Tongue (tissue), 2 donors: ENCODE data around the gene MPZL1. TPM values are rescaled to one million over a fixed set of nuclear protein-coding genes. Genes with fewer than 3 reads are reported as not detected.

Experiments
- DNase-seq: peaks from one replicate; pipeline ENCODE4 v3.0.0-alpha.2; 2015
- total RNA-seq: library from RNA; depleted of rRNA; stranded (reverse); fragments of >200 nt; gene quantifications from one replicate; pipeline ENCODE4 v1.2.3, GENCODE V29; 2014

The MPZL1 gene
- 99.8 TPM for total RNA-seq

DNA sequence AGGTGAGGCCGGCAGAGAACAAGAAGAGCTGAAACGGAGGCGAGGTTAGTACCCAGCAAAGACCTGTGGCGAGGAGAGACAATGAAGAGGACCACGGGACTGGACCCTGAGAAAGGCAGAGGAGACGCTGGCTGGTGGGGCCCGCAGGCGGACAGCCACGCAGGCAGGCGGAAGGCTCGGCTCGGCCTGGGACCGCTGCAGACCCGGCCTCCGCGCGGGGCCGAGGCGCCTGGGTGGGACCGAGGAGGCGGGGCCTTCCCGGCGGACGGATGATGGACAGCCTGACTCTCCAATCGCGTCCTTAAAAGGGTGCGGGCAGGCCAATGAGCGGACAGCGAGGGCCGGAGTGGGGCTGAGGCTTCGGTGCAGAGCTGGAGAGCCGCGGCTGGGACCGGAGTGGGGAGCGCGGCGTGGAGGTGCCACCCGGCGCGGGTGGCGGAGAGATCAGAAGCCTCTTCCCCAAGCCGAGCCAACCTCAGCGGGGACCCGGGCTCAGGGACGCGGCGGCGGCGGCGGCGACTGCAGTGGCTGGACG, at the start of gene MPZL1:
Gene MPZL1, plus strand, starts transcription at position 366 of the 535 bp plus-strand sequence. CDS start 170 bp downstream, outside the sequence.
- DNase-seq = peak; percentile 98

DNA sequence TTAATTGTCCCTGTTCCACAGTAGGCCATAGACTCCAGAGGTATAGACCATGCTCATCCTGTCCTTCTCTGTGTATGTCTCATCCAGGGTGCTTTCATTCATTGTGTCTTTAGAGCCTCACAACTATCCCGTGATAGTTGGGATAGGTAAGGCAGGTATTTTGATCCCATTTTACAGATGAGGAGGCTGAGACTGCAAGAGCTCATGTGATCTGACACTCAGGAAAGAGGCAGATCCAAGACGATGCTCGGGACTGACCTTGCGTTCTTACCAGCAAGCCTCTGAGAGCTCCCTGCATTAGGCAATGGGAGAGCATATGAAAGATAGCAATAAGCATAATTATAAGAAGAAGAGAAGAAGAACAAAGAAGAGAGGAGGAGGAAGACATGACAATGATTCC, 49.0 kb upstream of the MPZL1 start:
- no peak for DNase-seq

DNA sequence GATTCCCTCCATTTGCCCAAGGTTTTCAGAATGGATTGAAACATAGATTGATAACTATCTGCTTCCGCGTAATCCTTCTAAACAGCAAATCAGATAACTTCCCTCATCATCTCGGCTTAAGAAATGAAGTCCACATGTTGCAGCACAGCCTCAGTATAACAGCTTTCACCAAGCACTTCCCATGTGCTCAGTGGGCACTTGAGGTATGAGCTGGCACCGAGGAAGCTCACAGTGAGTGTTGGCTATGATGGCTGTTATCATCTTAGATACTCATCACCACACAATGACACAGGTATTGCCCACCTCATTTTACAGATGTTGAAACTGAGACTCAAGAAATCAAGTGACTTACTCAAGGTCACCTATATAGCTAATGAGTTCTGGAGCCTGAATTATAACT, 48.5 kb upstream of the MPZL1 start:
- DNase-seq = no peak

DNA sequence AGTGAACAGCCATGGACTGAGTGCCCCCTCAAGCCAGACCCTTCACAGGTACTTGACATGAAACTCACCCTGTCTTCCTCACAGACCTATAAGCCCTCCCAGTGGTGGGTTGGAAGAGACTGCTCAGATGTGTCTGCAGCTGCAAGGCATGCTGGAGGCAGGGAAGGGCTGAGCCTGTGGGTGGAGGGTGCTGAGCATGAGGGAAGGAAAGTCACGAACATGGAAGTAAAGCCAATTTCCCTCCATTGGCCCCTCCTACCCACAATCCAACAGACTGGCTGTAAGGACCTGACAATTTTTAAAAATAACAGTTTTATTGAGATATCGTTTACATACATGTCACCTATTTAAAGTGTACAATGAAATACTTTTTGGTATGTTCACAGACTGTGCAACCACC, 47.6 kb upstream of the MPZL1 start:
- no peak for DNase-seq

DNA sequence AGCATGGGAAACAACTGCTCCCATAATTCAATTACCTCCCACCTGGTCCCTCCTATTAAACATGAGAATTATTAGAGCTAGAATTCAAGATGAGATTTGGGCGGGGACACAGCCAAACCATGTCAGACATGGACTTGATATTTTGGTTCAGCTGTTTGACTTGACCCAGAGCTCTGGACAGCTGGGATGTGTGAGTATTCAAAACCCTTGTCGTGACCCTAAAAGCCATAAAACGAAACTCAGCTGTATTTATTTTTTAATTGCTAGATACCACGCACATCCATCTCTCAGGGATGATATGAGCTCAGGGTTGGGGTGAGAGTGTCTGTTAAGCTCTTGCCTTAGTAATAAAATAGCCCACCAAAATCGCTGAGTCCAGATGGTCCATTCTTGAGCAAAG, 46.3 kb upstream of the MPZL1 start:
- DNase-seq = no peak

DNA sequence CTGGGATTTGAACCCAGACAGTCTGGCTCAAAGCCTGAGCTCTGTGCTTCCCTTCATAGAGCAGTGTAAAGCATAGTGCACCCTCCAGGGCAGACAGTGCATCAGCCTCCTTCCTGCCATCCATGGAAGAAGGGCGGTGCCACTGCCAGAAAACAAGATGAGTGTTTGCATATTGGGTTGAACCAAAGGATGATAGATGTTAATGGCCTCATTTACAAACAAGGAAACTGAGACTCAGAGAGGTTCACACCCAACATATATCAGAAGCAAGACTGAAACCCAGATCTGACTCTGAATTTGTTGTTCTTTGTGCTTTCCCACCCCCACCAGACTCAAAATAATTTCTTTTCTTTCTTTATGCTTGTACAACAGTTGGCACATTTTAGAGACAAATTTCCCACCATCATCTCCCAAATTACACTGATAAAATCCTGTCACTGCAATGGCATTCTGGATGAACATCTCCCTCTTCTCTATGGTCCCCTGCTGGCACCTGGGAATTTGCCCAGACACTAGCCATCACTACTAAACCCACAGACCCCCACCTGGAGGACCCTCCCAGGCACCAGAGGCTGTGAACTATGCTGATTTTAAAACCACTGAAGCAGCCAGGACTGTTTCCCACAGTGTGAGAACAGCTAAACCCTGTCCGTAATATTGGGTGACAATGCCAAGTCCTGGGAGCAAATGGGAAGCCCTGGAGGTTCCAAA, 45.4 kb upstream of the MPZL1 start:
- no peak for DNase-seq

DNA sequence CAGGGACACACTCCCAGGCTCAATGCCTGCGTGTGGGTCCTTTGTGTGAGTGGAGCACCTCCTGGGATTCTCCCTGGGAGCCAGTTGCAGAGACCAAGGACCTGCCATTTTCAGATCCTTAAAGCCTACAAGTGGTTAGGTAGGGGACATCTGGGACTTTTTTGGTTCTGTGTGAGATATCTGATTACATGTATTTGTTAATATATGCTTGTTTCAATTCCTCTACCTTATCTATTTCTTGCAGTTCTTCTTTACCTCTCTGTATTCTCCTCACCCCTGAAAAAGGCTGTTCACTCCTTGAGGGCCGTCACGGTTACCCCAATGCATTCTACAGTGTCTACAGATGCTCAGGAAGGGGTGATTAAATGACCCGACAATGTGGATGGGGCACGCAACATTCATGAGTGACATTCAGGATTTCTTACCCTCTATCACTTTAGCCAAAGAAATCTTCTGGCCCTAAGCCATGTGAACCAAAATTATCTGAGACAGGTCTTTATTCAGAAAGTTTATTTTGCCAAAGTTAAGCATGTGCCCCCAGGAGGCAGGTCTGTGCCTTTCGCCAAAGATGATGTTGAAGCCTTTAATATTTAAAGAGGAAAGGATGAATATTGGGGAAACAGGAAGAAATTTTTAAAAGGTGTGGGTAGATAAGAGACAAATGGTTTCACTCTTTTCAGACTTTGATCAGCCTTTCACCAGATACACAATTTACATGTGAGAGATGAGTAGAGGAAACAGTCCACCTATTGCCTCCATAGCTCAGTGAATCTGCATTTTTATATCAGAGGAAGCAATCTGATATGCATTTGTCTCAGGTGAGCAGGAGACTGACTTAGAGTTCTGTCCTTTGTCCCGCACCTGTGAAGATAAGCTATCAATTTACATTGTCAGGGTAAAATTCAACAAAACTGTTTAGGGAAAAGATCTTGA, 44.6 kb upstream of the MPZL1 start:
- no peak for DNase-seq

DNA sequence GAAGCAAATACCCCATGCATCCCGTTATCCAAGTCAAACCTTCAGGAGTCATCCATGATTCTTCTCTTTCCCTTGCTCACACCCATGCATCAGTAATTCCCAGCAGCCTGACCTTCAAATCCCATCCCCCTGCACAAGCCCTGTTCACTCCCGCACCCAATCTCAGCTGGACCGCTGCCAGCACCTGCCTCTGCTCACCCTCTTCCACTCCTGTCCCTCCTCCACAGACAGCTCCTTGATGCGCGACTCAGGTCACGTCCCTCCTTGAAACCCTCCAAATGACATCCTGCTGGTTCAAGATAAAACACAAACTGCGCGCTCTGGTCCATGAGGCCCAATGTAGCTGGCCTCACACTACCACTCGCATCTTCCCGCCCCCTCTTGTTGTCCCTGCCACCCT, 43.4 kb upstream of the MPZL1 start:
- no peak for DNase-seq

DNA sequence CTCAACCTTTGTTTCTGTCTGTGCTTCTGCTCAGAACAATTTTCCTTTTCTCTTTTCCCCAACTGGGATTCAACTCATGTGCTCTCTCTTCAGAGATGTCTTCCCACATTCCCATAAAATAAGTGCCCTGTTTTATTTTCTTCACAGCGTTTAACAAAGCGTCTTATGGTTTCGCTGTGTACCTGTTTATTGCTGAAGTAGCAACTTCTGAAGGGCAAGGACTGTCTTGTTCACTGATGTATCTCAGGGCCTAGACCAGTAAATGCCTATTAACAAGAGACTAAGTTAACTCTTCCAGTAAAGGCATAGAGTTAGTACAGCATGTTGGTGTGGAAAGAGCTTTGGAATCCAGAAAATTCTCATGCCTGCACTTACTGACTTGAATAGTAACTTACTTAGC, 42.9 kb upstream of the MPZL1 start:
- DNase-seq = no peak

DNA sequence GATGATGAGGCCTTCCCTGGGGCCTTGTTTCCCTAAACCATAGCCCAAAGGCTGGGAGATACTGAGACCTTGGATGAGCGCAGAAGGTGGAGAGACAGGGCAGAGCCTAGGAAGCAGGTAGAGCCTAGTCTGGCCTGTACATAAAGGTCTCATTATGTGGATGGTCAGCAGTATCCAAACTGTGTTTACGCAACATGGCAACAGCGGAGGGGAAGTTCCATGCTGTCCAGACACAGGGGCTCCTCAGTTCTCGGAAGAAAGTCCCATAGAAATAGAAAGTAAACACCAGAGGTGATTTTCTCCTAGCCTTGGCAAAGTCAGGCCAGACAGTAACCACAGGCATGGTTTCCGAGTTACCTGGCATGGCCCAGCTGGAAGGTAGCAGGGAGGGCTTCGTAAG, 42.1 kb upstream of the MPZL1 start:
- peak; percentile 49 for DNase-seq

DNA sequence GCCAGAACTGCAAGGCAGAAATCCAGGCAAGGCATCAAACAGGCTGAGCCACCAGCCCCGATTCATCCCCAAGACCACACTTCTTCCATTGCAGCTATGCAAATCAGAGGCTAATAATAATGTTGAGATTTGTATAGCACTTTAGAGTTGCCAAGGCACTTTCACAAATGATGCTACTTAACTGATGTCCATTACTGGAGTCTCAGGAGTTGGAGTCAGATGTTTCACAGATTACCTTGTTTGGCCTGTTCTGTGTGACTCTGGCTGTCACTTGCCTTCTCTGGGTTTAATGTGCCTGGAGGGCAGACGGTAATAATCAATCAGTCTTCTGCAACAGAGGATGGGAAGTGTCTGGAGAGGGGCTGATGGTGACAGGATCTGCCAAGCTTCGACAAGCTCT, 40.8 kb upstream of the MPZL1 start:
- DNase-seq = no peak

DNA sequence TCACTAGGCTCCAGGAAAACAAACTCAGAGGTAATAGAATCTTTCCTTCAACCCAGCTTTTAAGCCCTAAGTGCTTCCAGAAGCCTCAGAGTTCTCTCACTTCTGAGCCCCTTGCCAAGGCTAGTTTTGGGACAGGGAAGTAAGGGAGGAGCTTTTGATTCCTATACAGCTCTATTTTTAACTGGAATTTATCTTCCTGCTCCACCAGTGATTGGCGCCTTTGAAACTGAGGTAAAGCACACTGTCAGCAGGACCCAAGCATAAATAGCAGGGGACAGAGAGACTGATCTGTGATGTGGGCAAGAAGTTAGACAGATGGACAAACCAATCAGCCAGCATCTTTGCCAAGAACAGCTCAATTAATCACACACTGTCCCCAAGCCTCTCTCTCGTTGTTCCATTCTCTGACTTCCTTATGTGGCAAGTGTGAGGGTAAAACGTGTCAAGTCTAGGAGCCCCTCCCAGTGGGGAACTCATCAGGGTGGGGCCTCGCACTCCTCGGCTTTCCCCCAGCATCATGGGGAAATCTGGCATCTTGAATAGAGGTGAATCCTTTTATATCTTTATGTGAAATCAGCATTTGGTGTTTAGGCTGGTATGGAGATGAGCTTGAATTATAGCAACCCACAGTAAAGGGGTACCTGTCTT, 40.2 kb upstream of the MPZL1 start:
- DNase-seq = peak; percentile 82

DNA sequence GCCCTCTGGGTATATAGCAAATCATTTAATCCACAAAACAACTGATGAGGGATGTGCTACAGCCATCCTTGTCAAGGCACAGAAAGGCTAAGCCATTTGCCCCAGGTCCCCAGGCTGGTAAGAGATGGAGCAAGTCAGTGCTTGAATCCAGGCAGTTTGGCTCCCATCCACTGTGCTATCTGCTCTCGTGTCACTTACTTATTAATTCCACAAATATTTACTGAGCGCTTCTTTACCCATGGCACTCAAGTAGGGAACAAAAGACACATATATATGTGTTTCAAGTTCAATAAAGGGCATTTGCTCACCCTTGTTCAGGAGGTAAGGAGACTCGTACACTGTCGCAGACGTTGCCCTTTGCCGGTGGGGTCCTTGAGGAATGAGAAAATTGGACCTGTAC, 38.6 kb upstream of the MPZL1 start:
- DNase-seq = no peak

DNA sequence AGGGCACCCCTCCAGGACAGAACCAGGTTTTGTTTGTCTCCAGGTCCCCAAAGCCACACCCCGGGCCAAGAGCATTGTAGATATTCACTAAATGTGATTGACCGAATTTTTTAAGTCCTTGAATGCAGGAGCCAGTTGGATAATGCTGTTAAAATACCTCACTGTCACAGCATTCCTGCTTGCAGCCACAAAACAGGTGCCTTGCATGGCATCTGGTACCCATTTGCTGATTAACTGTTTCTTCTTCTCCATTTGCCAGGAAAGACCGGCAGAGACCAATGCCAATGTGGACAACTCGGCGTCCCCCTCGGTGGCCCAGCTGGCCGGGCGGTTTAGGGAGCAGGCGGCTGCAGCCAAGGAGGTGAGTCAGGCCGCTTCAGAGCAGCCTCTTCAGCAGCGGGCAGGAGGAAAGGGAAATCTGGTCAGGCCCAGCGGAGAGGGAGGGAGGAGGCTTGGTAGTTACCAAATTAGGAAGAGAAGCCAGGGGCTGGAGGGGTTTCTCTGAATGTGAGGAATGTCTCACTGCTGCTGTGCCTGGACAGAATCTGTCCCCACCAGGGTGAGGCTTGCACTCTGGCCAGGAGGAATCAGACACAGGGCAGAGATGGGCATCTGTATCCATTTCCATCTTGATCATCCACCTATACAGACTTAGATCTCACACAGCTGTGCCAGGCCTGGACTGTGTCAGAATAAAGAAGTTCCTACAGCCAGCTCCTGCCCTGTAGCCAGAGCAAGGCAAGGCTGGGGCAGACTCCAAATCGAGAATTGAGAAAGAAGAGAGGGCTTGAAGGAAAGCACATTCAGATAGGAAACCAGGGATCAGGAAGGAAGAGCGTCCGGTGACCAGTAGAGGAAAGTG, 37.9 kb upstream of the MPZL1 start:
- DNase-seq = peak; percentile 43

DNA sequence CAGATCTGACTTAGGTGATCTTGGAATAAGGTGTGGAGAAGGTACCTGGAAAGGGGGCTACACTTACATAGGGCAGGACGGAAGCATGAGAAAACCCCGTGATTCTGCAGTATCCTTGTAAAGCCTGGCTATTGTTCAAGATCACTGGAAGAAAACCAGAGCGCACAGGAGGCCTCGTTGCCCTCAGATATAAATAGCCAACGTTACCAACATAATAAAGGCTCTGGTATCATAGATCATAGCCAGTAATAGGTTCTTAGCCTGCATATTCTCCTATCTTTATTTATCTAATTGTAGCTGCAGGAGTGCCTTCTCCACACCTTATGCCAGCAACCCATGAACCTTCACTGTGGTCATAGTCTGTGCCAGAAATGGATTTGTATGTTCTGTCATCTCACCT, 35.9 kb upstream of the MPZL1 start:
- no peak for DNase-seq

DNA sequence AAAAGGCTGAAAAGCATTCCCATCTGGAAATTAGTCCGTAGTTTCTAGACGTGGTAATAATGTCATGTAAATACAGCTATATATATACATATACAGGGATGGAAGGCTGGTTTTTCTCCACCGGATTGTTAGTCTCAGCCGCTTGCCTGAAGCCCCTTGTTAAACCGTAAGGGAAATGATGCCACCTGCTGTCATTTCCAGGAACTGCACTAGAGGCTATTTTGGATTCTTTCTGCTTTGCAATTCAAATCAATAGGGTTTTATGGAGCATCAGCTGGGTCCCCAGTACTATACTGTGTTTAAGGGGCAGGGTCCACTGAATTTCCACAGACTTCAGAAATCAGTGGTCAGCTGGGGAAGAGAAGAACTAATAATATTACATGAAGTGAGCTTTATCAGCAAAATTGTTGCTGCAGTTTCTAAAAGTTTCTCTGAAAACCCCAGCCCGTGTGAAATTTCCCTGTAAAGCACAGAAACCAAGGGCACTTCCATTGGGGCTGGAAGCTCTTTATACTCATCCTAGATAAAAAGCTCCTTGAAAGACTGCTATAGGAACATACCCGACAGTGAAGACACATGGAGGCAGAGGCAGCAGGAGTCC, 33.8 kb upstream of the MPZL1 start:
- peak; percentile 93 for DNase-seq

DNA sequence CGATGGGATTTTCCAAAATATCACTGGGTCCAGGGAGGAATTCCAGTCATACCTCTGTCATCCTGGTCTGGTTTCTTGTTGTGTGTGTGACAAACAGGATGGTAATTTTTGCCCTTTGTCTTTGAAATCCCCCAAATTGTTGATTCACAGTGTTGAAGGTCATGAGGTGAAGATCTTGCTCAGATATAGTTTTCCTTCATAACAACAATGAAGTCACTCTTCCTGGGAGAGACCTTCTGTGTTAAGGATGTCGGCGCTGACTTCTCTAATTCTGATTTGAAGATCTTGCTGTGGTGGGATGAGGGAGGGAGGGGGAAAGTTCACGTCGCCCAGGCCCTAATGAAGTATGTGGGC, 32.2 kb upstream of the MPZL1 start:
- no peak for DNase-seq

DNA sequence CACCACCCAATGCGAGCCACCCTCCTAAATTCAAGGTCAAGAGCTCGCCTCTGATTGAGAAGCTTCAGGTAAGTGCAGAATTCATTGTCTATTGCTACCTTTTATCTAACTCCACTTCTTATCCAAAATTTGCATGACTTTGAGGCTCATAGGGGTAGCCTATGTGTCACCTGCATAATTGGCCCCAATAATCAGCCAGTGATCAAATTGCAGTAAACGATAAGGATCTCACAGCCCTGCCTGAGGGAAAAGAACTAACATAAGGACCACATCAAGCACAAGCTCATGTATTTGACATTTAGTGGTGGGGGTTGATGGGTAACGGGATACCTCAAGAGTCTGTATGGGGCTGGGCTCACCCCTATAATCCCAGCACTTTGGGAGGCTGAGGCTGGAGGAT, 31.7 kb upstream of the MPZL1 start:
- no peak for DNase-seq

DNA sequence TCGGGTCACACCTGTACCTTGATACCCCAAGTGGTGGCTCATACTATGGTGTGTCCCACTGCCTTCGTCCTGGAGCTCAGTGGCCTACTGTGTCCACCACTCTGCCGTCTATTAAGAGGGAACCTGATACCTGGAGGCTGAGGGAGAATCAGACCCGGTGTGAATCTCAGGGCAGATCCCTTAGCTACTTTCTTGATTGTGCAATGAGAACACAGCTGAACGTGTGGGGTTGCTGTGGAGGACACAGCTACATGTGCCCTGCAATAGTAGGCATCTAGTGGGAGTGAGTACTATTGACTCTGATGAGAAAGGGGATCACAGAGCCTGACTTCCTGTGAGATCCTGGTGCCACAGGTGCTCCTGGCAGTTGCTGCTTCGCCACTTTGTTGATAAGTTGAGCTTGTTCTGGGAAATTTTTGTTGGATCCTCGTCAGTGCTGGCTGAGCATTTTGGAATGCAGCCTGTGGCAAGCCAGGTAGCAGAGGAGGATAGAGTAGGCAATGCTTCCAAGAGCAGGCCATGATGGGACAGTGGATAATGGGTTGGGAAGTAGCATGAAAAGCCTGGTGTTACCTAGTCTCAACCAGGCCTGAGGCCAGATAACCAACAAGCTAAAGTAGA, 28.2 kb upstream of the MPZL1 start:
- DNase-seq = no peak

DNA sequence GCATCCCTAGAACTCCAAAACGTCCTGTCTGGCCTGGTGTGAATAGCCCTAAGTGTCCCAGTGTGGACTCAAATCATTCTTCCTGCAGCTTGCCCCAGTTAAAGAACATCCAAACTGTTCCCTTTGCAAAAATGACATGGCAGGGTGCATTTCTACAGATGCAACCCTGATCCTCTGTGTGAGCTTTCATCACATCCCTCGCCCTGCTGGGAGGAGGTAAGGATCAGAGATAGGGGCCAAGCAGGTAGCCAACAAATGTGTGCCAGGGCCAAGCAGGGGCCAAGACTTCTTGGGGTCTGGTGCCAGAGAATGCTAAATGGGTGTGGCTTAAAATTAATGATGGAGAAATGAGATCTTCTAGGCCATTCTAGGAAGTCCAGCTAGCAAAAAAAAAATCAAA, 27.1 kb upstream of the MPZL1 start:
- DNase-seq = no peak

DNA sequence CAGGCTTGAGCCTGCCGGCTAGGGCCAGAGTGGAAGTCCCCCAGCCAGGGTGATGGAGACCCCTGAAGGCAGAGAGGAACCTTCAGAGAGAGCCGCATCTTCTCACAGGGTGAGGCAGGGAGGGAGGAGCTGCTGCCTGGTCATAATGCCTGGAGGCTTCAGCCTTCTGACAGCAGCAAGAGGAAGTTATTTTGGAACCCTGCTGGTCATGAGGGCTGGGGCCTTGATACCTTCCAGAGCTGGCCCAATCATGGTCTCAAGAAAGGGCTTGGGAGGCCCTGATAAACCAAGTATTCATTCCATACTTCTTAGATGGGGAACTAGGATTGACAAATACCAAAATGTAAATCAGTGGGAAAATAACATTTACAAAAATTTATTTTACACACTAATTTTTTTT, 26.6 kb upstream of the MPZL1 start:
- DNase-seq = no peak
